Neural cell (in vitro differentiated cells): ENCODE data around the gene CNGA1.

ENCODE experiments used
- CTCF ChIP-seq: fragments of 450-650 bp; IDR thresholded peaks from 2 replicates; pipeline ENCODE4 v1.5.1; 2014; ENCODE audit warnings: antibody characterized with exemption, mild to moderate bottlenecking, moderate library complexity; ENCODE audit not compliant: poor library complexity, severe bottlenecking
- EP300 ChIP-seq: fragments of 450-650 bp; conservative IDR thresholded peaks from 2 replicates; pipeline ENCODE4 v1.6.1; 2014; ENCODE audit warnings: antibody characterized with exemption, mild to moderate bottlenecking, moderate library complexity; ENCODE audit not compliant: poor library complexity, severe bottlenecking
- EZH2 ChIP-seq: fragments of 200-600, 300-800 bp; shearing (Covaris generic), sonication (generic); IDR thresholded peaks from 2 replicates; pipeline ENCODE4 v1.6.1; 2014; ENCODE audit warnings: antibody characterized with exemption, low read length, borderline replicate concordance, mild to moderate bottlenecking; ENCODE audit not compliant: insufficient read depth, poor library complexity, severe bottlenecking
- POLR2AphosphoS5 ChIP-seq: IDR thresholded peaks from 2 replicates; pipeline ENCODE4 v1.6.1; 2012
- TAF1 ChIP-seq: IDR thresholded peaks from 2 replicates; pipeline ENCODE4 v1.6.1; 2012; ENCODE audit warnings: low read depth

- TF ChIP-seq TAF1: no peak
- TF ChIP-seq CTCF: no peak
- TF ChIP-seq POLR2AphosphoS5: no peak
- TF ChIP-seq EZH2: no peak
- no peak for TF ChIP-seq EP300
Observed at GRCh38 chr4:48015678-48016077, 803 bp downstream of the CNGA1 start.
